HCT116 (cell line): ENCODE data around the gene SLC25A19.

Source experiments
- JUND ChIP-seq: IDR thresholded peaks from 2 replicates; pipeline ENCODE4 v1.6.1; 2012
- POLR2A ChIP-seq: IDR thresholded peaks from 2 replicates; pipeline ENCODE4 v1.7.0; 2011; ENCODE audit warnings: borderline replicate concordance; ENCODE audit not compliant: insufficient read depth, insufficient read length; ENCODE audit errors: extremely low read depth
- RAD21 ChIP-seq: IDR thresholded peaks from 2 replicates; pipeline ENCODE4 v1.6.1; 2012; ENCODE audit warnings: low read depth, mild to moderate bottlenecking
- YY1 ChIP-seq: IDR thresholded peaks from 2 replicates; pipeline ENCODE4 v1.6.1; 2011; ENCODE audit warnings: low read length, low read depth, moderate library complexity, mild to moderate bottlenecking; ENCODE audit not compliant: insufficient replicate concordance; ENCODE audit errors: extremely low read depth
- TF ChIP-seq, protein P1 (sequence below): IDR thresholded peaks from 2 replicates; pipeline ENCODE4 v1.6.1; 2011; ENCODE audit warnings: mild to moderate bottlenecking, low read length, moderate library complexity; ENCODE audit not compliant: insufficient replicate concordance; ENCODE audit errors: extremely low read depth
- TF ChIP-seq, protein P2 (sequence below): IDR thresholded peaks from 2 replicates; pipeline ENCODE4 v1.6.1; 2012
- TF ChIP-seq, protein P3 (sequence below), 3 experiments: fragments of 200-600 bp in 1 of 3; sonication (generic) in 1 of 3; IDR thresholded peaks in 2 of 3; conservative IDR thresholded peaks in 1 of 3; 2 replicates each; pipeline ENCODE4 v1.5.1; 2012 to 2017; ENCODE audit warnings: low read depth in 2 of 3, low read length in 2 of 3, antibody characterized with exemption in 1 of 3, borderline replicate concordance in 1 of 3, control low read depth in 1 of 3, mild to moderate bottlenecking in 1 of 3, mixed read lengths in 1 of 3, mixed run types in 1 of 3, moderate library complexity in 1 of 3; ENCODE audit not compliant: insufficient read depth in 1 of 3
- TF ChIP-seq, protein P4 (sequence below): IDR thresholded peaks from 2 replicates; pipeline ENCODE4 v1.6.1; 2012; ENCODE audit warnings: low read depth

DNA sequence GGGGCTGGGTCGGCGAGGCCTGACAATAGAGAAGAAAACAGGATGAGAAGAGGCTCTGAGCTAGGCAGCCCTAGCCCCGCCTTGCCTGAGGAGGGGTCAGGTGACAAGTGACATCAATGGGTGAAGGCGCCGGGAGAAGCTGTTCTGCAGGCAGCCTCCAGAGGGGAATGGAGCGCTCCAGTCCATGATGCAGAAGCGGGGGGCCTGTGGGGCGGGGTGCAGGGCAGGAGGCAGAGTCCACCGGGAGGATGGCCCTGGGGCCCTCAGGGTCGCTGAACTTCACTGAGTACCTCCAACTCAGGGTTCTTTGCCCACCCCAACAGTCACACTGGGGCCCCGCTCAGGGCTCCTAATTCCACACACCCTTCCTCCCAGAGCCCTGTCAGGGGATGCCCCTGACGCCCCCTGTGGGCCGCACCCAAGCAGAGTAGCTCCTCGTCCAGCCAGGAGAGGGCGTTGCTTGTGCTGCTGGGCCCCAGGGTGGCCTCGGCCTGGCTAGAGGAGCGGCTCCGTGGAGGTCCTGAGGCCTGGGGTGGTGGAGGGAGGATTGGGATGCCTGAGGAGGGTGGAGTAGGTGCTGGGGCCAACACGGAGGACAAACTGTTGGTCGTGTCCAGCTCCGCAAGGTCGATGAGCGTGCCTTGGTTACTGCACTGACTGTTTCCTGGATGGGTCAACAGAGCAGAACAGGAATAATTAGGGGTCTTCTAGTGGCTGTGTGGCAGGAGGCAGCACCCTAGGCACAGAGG is 48.7 kb downstream of the SLC25A19 start:
- TF ChIP-seq RAD21 (peak; percentile 69), YY1 (peak; percentile 43), POLR2A (no peak), JUND (no peak)
- TF ChIP-seq, protein P1, sequence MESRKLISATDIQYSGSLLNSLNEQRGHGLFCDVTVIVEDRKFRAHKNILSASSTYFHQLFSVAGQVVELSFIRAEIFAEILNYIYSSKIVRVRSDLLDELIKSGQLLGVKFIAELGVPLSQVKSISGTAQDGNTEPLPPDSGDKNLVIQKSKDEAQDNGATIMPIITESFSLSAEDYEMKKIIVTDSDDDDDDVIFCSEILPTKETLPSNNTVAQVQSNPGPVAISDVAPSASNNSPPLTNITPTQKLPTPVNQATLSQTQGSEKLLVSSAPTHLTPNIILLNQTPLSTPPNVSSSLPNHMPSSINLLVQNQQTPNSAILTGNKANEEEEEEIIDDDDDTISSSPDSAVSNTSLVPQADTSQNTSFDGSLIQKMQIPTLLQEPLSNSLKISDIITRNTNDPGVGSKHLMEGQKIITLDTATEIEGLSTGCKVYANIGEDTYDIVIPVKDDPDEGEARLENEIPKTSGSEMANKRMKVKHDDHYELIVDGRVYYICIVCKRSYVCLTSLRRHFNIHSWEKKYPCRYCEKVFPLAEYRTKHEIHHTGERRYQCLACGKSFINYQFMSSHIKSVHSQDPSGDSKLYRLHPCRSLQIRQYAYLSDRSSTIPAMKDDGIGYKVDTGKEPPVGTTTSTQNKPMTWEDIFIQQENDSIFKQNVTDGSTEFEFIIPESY: no peak
- TF ChIP-seq, protein P2, sequence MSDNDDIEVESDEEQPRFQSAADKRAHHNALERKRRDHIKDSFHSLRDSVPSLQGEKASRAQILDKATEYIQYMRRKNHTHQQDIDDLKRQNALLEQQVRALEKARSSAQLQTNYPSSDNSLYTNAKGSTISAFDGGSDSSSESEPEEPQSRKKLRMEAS: no peak
- TF ChIP-seq, protein P3, sequence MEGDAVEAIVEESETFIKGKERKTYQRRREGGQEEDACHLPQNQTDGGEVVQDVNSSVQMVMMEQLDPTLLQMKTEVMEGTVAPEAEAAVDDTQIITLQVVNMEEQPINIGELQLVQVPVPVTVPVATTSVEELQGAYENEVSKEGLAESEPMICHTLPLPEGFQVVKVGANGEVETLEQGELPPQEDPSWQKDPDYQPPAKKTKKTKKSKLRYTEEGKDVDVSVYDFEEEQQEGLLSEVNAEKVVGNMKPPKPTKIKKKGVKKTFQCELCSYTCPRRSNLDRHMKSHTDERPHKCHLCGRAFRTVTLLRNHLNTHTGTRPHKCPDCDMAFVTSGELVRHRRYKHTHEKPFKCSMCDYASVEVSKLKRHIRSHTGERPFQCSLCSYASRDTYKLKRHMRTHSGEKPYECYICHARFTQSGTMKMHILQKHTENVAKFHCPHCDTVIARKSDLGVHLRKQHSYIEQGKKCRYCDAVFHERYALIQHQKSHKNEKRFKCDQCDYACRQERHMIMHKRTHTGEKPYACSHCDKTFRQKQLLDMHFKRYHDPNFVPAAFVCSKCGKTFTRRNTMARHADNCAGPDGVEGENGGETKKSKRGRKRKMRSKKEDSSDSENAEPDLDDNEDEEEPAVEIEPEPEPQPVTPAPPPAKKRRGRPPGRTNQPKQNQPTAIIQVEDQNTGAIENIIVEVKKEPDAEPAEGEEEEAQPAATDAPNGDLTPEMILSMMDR (IDR thresholded peaks at IDR 0.05 in 2 of 3, conservative IDR thresholded peaks at IDR 0.05 in 1 of 3; ENCODE audit: borderline replicate concordance in 1 of 3, insufficient read depth in 1 of 3, low read depth in 2 of 3, low read length in 2 of 3): peak; percentile 99 to 100 (median 100)
- TF ChIP-seq, protein P4, sequence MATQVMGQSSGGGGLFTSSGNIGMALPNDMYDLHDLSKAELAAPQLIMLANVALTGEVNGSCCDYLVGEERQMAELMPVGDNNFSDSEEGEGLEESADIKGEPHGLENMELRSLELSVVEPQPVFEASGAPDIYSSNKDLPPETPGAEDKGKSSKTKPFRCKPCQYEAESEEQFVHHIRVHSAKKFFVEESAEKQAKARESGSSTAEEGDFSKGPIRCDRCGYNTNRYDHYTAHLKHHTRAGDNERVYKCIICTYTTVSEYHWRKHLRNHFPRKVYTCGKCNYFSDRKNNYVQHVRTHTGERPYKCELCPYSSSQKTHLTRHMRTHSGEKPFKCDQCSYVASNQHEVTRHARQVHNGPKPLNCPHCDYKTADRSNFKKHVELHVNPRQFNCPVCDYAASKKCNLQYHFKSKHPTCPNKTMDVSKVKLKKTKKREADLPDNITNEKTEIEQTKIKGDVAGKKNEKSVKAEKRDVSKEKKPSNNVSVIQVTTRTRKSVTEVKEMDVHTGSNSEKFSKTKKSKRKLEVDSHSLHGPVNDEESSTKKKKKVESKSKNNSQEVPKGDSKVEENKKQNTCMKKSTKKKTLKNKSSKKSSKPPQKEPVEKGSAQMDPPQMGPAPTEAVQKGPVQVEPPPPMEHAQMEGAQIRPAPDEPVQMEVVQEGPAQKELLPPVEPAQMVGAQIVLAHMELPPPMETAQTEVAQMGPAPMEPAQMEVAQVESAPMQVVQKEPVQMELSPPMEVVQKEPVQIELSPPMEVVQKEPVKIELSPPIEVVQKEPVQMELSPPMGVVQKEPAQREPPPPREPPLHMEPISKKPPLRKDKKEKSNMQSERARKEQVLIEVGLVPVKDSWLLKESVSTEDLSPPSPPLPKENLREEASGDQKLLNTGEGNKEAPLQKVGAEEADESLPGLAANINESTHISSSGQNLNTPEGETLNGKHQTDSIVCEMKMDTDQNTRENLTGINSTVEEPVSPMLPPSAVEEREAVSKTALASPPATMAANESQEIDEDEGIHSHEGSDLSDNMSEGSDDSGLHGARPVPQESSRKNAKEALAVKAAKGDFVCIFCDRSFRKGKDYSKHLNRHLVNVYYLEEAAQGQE: no peak
